Fibroblast of villous mesenchyme (primary cell): Measurements from ENCODE around the gene PRRX1. TPM values are rescaled to one million over a fixed set of nuclear protein-coding genes. Genes with fewer than 3 reads are reported as not detected.

Experiments used
- DNase-seq: peaks from one replicate; pipeline ENCODE4 v3.0.0-alpha.2; 2010; ENCODE audit warnings: low read depth
- H3K4me3 ChIP-seq: 2 replicates; pipeline ENCODE4 v1.5.1; 2011; ENCODE audit warnings: low read depth, mild to moderate bottlenecking, low read length
- total RNA-seq: library from RNA; depleted of rRNA; stranded (reverse); fragments of >200 nt; gene quantifications from 2 replicates; pipeline ENCODE4 v1.2.3, GENCODE V29; 2012
- TF ChIP-seq, protein P1 (sequence below): IDR thresholded peaks from 2 replicates; pipeline ENCODE4 v1.5.1; 2012; ENCODE audit warnings: low read depth, mild to moderate bottlenecking, low read length; ENCODE audit not compliant: insufficient read depth

PRRX1 gene
- total RNA-seq, 1 donor, result 203 TPM

DNA sequence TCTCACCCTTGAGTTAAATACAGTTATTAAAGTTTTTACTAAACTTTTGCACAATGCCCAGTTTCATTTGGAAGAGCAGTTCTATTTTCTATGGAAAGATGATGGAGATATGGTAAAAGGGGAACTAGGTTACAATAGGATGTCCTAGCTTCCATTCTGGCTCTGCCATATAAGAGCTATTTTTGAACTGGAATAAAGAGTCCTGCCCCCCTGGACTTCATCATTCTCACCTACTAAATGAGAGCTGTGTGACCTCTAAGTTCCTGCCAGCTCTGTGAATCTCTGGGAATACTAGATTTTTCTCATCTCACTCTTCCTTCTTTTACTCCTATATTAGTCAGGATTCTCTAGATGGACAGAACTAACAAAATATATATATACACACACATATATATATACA lies 106.3 kb downstream of the PRRX1 start:
- DNase-seq, result no peak
- TF ChIP-seq, protein P1, sequence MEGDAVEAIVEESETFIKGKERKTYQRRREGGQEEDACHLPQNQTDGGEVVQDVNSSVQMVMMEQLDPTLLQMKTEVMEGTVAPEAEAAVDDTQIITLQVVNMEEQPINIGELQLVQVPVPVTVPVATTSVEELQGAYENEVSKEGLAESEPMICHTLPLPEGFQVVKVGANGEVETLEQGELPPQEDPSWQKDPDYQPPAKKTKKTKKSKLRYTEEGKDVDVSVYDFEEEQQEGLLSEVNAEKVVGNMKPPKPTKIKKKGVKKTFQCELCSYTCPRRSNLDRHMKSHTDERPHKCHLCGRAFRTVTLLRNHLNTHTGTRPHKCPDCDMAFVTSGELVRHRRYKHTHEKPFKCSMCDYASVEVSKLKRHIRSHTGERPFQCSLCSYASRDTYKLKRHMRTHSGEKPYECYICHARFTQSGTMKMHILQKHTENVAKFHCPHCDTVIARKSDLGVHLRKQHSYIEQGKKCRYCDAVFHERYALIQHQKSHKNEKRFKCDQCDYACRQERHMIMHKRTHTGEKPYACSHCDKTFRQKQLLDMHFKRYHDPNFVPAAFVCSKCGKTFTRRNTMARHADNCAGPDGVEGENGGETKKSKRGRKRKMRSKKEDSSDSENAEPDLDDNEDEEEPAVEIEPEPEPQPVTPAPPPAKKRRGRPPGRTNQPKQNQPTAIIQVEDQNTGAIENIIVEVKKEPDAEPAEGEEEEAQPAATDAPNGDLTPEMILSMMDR, result no peak
- no peak overlapping the region for H3K4me3 ChIP-seq

DNA sequence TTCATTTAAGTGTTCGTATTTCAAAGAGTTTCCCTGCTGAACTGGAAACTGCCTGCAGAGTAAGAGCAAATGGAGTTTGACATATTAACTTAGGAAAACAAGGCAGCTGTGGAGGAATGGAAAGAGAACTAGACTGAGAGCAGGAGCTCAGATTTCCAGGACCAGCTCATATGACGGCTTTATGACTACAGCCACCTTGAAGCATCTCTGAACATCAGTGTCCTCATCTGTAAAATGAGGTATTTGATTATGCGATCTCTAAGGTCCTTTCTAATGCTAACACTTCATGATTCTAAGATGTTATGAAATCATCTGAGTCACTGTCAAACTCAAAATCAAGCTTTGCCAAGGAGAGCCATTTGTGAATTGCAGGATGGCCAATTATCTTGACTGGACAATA lies 112.3 kb downstream of the PRRX1 start:
- TF ChIP-seq, protein P1, result no peak
- no peak for DNase-seq
- H3K4me3 ChIP-seq, result no peak overlapping the region

DNA sequence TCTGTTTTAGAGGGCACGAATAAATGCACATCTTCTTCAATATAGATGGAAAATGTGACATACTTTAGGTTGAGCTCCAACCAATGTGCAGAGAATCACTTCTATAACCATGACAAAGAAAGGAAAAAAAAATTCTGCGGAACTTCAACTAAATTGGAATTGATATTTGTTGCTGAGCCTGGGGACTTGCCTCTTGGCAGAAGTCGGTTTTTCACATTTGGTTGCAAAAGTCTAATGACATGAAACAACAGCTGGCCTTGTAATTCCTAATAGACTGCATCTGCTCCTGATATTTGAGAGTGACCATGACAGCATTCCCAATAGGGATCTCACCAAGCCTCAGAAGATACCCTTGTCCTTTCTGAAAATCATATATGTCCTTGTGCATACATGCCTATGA lies 112.8 kb downstream of the PRRX1 start:
- H3K4me3 ChIP-seq, result no peak overlapping the region
- TF ChIP-seq, protein P1, result no peak
- no peak for DNase-seq

Other genes with a start within 250 kb of the PRRX1 start
- gene GORAB, start 132.0 kb upstream of the PRRX1 start, total RNA-seq, result 10.6 and 18.1 TPM in 2 replicates